B cell (primary cell): ENCODE data around the gene RALBP1.

Experiments used
- EZH2 ChIP-seq: IDR thresholded peaks from 2 replicates; pipeline ENCODE4 v1.6.1; 2012; ENCODE audit warnings: borderline replicate concordance, low read depth, mild to moderate bottlenecking, moderate library complexity, low read length; ENCODE audit not compliant: insufficient read depth, poor library complexity, severe bottlenecking
- TF ChIP-seq, protein P1 (sequence below): fragments of 200-600 bp; IDR thresholded peaks from one replicate; pipeline ENCODE4 v1.8.0; 2022; ENCODE audit warnings: antibody characterized with exemption, mild to moderate bottlenecking

DNA sequence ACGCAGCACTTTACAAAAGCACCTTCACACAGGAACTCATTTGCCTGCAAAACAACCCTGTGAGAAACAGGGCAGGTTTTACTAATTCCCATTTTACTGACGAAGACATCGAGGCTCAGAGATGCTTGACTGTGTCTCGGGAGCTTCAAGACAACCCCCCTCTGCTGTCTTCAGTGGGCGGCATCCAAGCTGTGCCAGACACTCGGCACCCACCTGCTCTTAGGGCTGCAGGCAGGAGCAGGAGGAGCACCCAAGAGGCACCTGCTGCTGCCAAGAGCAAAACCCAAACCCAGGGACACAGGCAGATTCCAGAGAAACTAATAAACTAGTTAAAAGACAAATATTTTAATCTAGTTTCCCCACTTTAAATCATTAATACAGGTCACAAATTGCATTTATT, 71.2 kb downstream of the RALBP1 start:
- TF ChIP-seq, protein P1, sequence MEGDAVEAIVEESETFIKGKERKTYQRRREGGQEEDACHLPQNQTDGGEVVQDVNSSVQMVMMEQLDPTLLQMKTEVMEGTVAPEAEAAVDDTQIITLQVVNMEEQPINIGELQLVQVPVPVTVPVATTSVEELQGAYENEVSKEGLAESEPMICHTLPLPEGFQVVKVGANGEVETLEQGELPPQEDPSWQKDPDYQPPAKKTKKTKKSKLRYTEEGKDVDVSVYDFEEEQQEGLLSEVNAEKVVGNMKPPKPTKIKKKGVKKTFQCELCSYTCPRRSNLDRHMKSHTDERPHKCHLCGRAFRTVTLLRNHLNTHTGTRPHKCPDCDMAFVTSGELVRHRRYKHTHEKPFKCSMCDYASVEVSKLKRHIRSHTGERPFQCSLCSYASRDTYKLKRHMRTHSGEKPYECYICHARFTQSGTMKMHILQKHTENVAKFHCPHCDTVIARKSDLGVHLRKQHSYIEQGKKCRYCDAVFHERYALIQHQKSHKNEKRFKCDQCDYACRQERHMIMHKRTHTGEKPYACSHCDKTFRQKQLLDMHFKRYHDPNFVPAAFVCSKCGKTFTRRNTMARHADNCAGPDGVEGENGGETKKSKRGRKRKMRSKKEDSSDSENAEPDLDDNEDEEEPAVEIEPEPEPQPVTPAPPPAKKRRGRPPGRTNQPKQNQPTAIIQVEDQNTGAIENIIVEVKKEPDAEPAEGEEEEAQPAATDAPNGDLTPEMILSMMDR, result no peak
- TF ChIP-seq EZH2, result no peak
